ENCODE results near the gene HECTD1.
"Not testable (repeated sequence)": the region's sequence is repeated elsewhere in the genome, so short reads cannot be mapped to it uniquely, and the experiment has no call there.

GRCh38 chr14:31052905-31053586 lies 154.5 kb downstream of the HECTD1 start:
- not testable (repeated sequence) for TF ChIP-seq EZH2 (IDR thresholded peaks at IDR 0.05); POLR2AphosphoS5 (IDR thresholded peaks at IDR 0.05; ENCODE audit: borderline replicate concordance, low read depth, low read length); FOXP2 (optimal IDR thresholded peaks at IDR 0.05; ENCODE audit: control extremely low read depth, extremely low read length, insufficient read depth)

Data from SK-N-MC (cell line).